Fibroblast of lung (primary cell): Measurements from ENCODE around the gene XPO6.

ENCODE experiments used
- EZH2 ChIP-seq: IDR thresholded peaks from 2 replicates; pipeline ENCODE4 v1.5.1; 2012; ENCODE audit warnings: low read length, control low read depth, mild to moderate bottlenecking; ENCODE audit errors: missing control alignments
- TF ChIP-seq, protein P1 (sequence below), 2 donors: IDR thresholded peaks in 1 of 2; conservative IDR thresholded peaks in 1 of 2; 1 replicate in 1 of 2; 2 replicates in 1 of 2; pipeline ENCODE4 v1.5.1; 2011 to 2012; ENCODE audit warnings: low read length in 2 of 2, control low read depth in 1 of 2, inconsistent platforms in 1 of 2, low read depth in 1 of 2, mild to moderate bottlenecking in 1 of 2

DNA sequence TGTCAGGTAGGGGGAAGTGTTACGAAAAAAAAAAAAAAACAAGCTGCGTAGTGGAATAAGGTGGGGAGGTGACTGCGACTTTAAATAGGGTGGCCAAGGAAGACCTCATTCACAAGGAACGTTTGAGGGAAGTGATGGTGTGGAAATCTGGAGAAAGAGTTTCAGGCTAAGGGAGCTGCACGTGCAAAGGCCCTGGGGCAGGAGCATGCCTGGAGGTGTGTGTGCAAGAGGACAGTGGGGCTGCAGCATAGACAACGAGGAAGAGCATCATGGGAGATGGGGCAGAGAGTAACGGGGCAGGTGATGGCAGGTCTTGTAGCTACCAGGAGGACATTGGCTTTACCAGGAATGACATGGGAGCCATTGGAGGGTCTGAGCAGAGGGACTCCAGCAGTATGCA lies 160.3 kb downstream of the XPO6 start:
- TF ChIP-seq, protein P1, sequence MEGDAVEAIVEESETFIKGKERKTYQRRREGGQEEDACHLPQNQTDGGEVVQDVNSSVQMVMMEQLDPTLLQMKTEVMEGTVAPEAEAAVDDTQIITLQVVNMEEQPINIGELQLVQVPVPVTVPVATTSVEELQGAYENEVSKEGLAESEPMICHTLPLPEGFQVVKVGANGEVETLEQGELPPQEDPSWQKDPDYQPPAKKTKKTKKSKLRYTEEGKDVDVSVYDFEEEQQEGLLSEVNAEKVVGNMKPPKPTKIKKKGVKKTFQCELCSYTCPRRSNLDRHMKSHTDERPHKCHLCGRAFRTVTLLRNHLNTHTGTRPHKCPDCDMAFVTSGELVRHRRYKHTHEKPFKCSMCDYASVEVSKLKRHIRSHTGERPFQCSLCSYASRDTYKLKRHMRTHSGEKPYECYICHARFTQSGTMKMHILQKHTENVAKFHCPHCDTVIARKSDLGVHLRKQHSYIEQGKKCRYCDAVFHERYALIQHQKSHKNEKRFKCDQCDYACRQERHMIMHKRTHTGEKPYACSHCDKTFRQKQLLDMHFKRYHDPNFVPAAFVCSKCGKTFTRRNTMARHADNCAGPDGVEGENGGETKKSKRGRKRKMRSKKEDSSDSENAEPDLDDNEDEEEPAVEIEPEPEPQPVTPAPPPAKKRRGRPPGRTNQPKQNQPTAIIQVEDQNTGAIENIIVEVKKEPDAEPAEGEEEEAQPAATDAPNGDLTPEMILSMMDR (conservative IDR thresholded peaks at IDR 0.05 in 1 of 2, IDR thresholded peaks at IDR 0.05 in 1 of 2; ENCODE audit: low read depth in 1 of 2, low read length in 2 of 2): no peak
- TF ChIP-seq EZH2: no peak
